ENCODE data around the gene CDK14. TPM values are rescaled to one million over a fixed set of nuclear protein-coding genes. Genes with fewer than 3 reads are reported as not detected.

CDK14 gene
- total RNA-seq, 2 experiments from 2014 or later, result not detected

- Mint-ChIP-seq H3K4me1 (peaks cover 29% of the 10 kb centered on the region), H3K4me3 (no peak overlapping the region), H3K9me3 (no peaks in the 10 kb centered on the region), H3K27ac (peak overlapping the region; percentile 54), H3K36me3 (ENCODE audit: low read depth) (no peaks in the 10 kb centered on the region), H3K27me3 (no peaks in the 10 kb centered on the region)
- CTCF ChIA-PET, result no interaction called here
- peak; percentile 21 for DNase-seq
- POLR2A ChIA-PET, result no interaction called here
Measured at GRCh38 chr7:91085175-91085574, 489.1 kb downstream of the CDK14 start.

GRCh38 chr7:91086200-91086599 lies 490.1 kb downstream of the CDK14 start:
- ChIA-PET POLR2A (no interaction called here), CTCF (no interaction called here)
- Mint-ChIP-seq H3K4me3 (no peak overlapping the region), H3K27ac (no peak overlapping the region), H3K27me3 (no peaks in the 10 kb centered on the region), H3K36me3 (ENCODE audit: low read depth) (no peaks in the 10 kb centered on the region), H3K4me1 (peaks cover 29% of the 10 kb centered on the region), H3K9me3 (no peaks in the 10 kb centered on the region)
- no peak for DNase-seq

GRCh38 chr7:91088156-91088555 lies 492.0 kb downstream of the CDK14 start:
- DNase-seq, result no peak
- no peaks in the 10 kb centered on the region for H3K9me3 Mint-ChIP-seq
- POLR2A ChIA-PET, result no interaction called here
- no peaks in the 10 kb centered on the region for H3K27me3 Mint-ChIP-seq
- H3K4me3 Mint-ChIP-seq, result no peak overlapping the region
- no peaks in the 10 kb centered on the region for H3K36me3 Mint-ChIP-seq (ENCODE audit: low read depth)
- peaks cover 25% of the 10 kb centered on the region for H3K4me1 Mint-ChIP-seq
- no peak overlapping the region for H3K27ac Mint-ChIP-seq
- CTCF ChIA-PET, result no interaction called here

- H3K27ac Mint-ChIP-seq, result no peak overlapping the region
- POLR2A ChIA-PET, result no interaction called here
- no peak overlapping the region for H3K4me3 Mint-ChIP-seq
- no peaks in the 10 kb centered on the region for H3K36me3 Mint-ChIP-seq (ENCODE audit: low read depth)
- no peaks in the 10 kb centered on the region for H3K9me3 Mint-ChIP-seq
- no peak for DNase-seq
- CTCF ChIA-PET, result no interaction called here
- H3K4me1 Mint-ChIP-seq, result peaks cover 22% of the 10 kb centered on the region
- no peaks in the 10 kb centered on the region for H3K27me3 Mint-ChIP-seq
Measured at GRCh38 chr7:91088691-91089090, 492.6 kb downstream of the CDK14 start.

GRCh38 chr7:91089382-91089963 lies 493.4 kb downstream of the CDK14 start:
- DNase-seq, result no peak
- POLR2A ChIA-PET, result no interaction called here
- no peak overlapping the region for H3K27ac Mint-ChIP-seq

GRCh38 chr7:91090684-91091083 lies 494.6 kb downstream of the CDK14 start:
- H3K27ac Mint-ChIP-seq, result no peak overlapping the region
- no peaks in the 10 kb centered on the region for H3K9me3 Mint-ChIP-seq
- H3K4me3 Mint-ChIP-seq, result no peak overlapping the region
- H3K36me3 Mint-ChIP-seq (ENCODE audit: low read depth), result no peaks in the 10 kb centered on the region
- H3K27me3 Mint-ChIP-seq, result no peaks in the 10 kb centered on the region
- peaks cover 4% of the 10 kb centered on the region for H3K4me1 Mint-ChIP-seq
- ChIA-PET POLR2A (no interaction called here), CTCF (interaction anchor here (1.3 kb wide), 1 partner anchor 1357 kb away, joined by 3 read pairs; no protein-coding TSS in a partner anchor)
- no peak for DNase-seq

More at GRCh38 chr7:91089382-91089963, 493.4 kb downstream of the CDK14 start:
- Mint-ChIP-seq H3K27me3 (no peaks in the 10 kb centered on the region), H3K36me3 (ENCODE audit: low read depth) (no peaks in the 10 kb centered on the region), H3K9me3 (no peaks in the 10 kb centered on the region), H3K4me3 (no peak overlapping the region), H3K4me1 (peaks cover 16% of the 10 kb centered on the region)
- CTCF ChIA-PET, result interaction anchor here (0.6 to 1.3 kb wide), 2 partner anchors 1358 to 1828 kb away, joined by 3 read pairs; no protein-coding TSS in a partner anchor

GRCh38 chr7:91091631-91092030 lies 495.5 kb downstream of the CDK14 start:
- POLR2A ChIA-PET, result no interaction called here

GRCh38 chr7:91093181-91093580 lies 497.1 kb downstream of the CDK14 start:
- POLR2A ChIA-PET, result no interaction called here
- no peaks in the 10 kb centered on the region for H3K27me3 Mint-ChIP-seq
- H3K4me3 Mint-ChIP-seq, result no peak overlapping the region
- H3K4me1 Mint-ChIP-seq, result no peaks in the 10 kb centered on the region
- CTCF ChIA-PET, result no interaction called here
- H3K36me3 Mint-ChIP-seq (ENCODE audit: low read depth), result no peaks in the 10 kb centered on the region
- no peaks in the 10 kb centered on the region for H3K9me3 Mint-ChIP-seq
- H3K27ac Mint-ChIP-seq, result no peak overlapping the region
- DNase-seq, result no peak

More at GRCh38 chr7:91091631-91092030, 495.5 kb downstream of the CDK14 start:
- no peaks in the 10 kb centered on the region for H3K27me3 Mint-ChIP-seq
- H3K4me3 Mint-ChIP-seq, result no peak overlapping the region
- H3K36me3 Mint-ChIP-seq (ENCODE audit: low read depth), result no peaks in the 10 kb centered on the region
- CTCF ChIA-PET, result no interaction called here
- DNase-seq, result no peak
- no peaks in the 10 kb centered on the region for H3K9me3 Mint-ChIP-seq
- H3K4me1 Mint-ChIP-seq, result no peaks in the 10 kb centered on the region
- H3K27ac Mint-ChIP-seq, result no peak overlapping the region

GRCh38 chr7:91098566-91098965 lies 502.4 kb downstream of the CDK14 start:
- peaks cover 3% of the 10 kb centered on the region for H3K4me1 Mint-ChIP-seq
- no peak overlapping the region for H3K27ac Mint-ChIP-seq
- no peaks in the 10 kb centered on the region for H3K36me3 Mint-ChIP-seq (ENCODE audit: low read depth)
- no peak for DNase-seq
- CTCF ChIA-PET, result no interaction called here
- H3K27me3 Mint-ChIP-seq, result peaks cover 1% of the 10 kb centered on the region
- no peaks in the 10 kb centered on the region for H3K9me3 Mint-ChIP-seq
- no peak overlapping the region for H3K4me3 Mint-ChIP-seq
- POLR2A ChIA-PET, result no interaction called here

- H3K9me3 Mint-ChIP-seq, result no peaks in the 10 kb centered on the region
- CTCF ChIA-PET, result no interaction called here
- peaks cover 1% of the 10 kb centered on the region for H3K27me3 Mint-ChIP-seq
- no peak overlapping the region for H3K27ac Mint-ChIP-seq
- no peak for DNase-seq
- H3K4me1 Mint-ChIP-seq, result peaks cover 3% of the 10 kb centered on the region
- H3K36me3 Mint-ChIP-seq (ENCODE audit: low read depth), result no peaks in the 10 kb centered on the region
- no peak overlapping the region for H3K4me3 Mint-ChIP-seq
- POLR2A ChIA-PET, result no interaction called here
Measured at GRCh38 chr7:91103363-91103762, 507.2 kb downstream of the CDK14 start.

- Mint-ChIP-seq H3K36me3 (ENCODE audit: low read depth) (no peaks in the 10 kb centered on the region), H3K27me3 (no peaks in the 10 kb centered on the region)
- no peak for DNase-seq
Measured at GRCh38 chr7:91107460-91107859, 511.3 kb downstream of the CDK14 start.

GRCh38 chr7:91109200-91109599 lies 513.1 kb downstream of the CDK14 start:
- Mint-ChIP-seq H3K4me3 (no peak overlapping the region), H3K36me3 (ENCODE audit: low read depth) (no peaks in the 10 kb centered on the region), H3K27me3 (no peaks in the 10 kb centered on the region), H3K27ac (no peak overlapping the region), H3K9me3 (no peaks in the 10 kb centered on the region), H3K4me1 (no peaks in the 10 kb centered on the region)
- CTCF ChIA-PET, result no interaction called here
- no peak for DNase-seq
- POLR2A ChIA-PET, result no interaction called here

More at GRCh38 chr7:91107460-91107859, 511.3 kb downstream of the CDK14 start:
- CTCF ChIA-PET, result no interaction called here
- Mint-ChIP-seq H3K9me3 (no peaks in the 10 kb centered on the region), H3K4me1 (peaks cover 2% of the 10 kb centered on the region), H3K27ac (no peak overlapping the region), H3K4me3 (no peak overlapping the region)
- POLR2A ChIA-PET, result no interaction called here

- CTCF ChIA-PET, result no interaction called here
- Mint-ChIP-seq H3K9me3 (no peaks in the 10 kb centered on the region), H3K4me3 (no peak overlapping the region), H3K36me3 (ENCODE audit: low read depth) (no peaks in the 10 kb centered on the region), H3K27me3 (no peaks in the 10 kb centered on the region), H3K27ac (no peak overlapping the region), H3K4me1 (no peaks in the 10 kb centered on the region)
- no peak for DNase-seq
- POLR2A ChIA-PET, result no interaction called here
Measured at GRCh38 chr7:91112902-91113341, 516.8 kb downstream of the CDK14 start.

- no peaks in the 10 kb centered on the region for H3K36me3 Mint-ChIP-seq (ENCODE audit: low read depth)
- POLR2A ChIA-PET, result no interaction called here
- H3K27me3 Mint-ChIP-seq, result no peaks in the 10 kb centered on the region
- no peaks in the 10 kb centered on the region for H3K4me1 Mint-ChIP-seq
- no peaks in the 10 kb centered on the region for H3K9me3 Mint-ChIP-seq
- no peak overlapping the region for H3K4me3 Mint-ChIP-seq
- no peak overlapping the region for H3K27ac Mint-ChIP-seq
- DNase-seq, result no peak
- CTCF ChIA-PET, result no interaction called here
Measured at GRCh38 chr7:91114232-91114631, 518.1 kb downstream of the CDK14 start.

Data from activated CD4-positive, alpha-beta T cell treated with anti-CD3 and anti-CD28 coated beads, Interleukin-2, amount 10 ng/mL, durations not matched to agents 7 days and 5 days (primary cell).